Measurements from ENCODE around the gene PDE4B. TPM values are rescaled to one million over a fixed set of nuclear protein-coding genes. Genes with fewer than 3 reads are reported as not detected.

The PDE4B gene
- total and polyA plus RNA-seq, 2 of the 13 experiments (the other 11 are each of a cell fraction or from before 2014, with no cell fraction given) = not detected

- intact Hi-C loops (cut with micrococcal nuclease; ENCODE audit: unreplicated experiment) = no loop called here
- Histone ChIP-seq H3K4me3 (replicated peaks in 1 of 3; ENCODE audit: insufficient read depth in 1 of 3, low read depth in 2 of 3, low read length in 3 of 3) (no peak overlapping the region), H3K9me3 (ENCODE audit: low read length) (no peaks in the 10 kb centered on the region), H3K4me2 (ENCODE audit: low read depth, low read length) (no peak overlapping the region), H2AFZ (ENCODE audit: low read length) (no peak overlapping the region), H3K79me2 (ENCODE audit: insufficient read depth, low read length) (no peaks in the 10 kb centered on the region), H3K27ac (ENCODE audit: extremely low read length, insufficient read depth, low read length) (no peak overlapping the region), H3K9ac (ENCODE audit: insufficient read depth, low read depth, low read length) (no peak overlapping the region), H3K36me3 (replicated peaks in 1 of 2; ENCODE audit: control insufficient read depth in 1 of 2, insufficient read depth in 2 of 2, low read length in 2 of 2) (no peaks in the 10 kb centered on the region), H4K20me1 (ENCODE audit: insufficient read depth, low read length) (no peaks in the 10 kb centered on the region), H3K27me3 (ENCODE audit: control insufficient read depth in 1 of 2, insufficient read depth in 2 of 2, low read length in 2 of 2) (no peaks in the 10 kb centered on the region), H3K4me1 (ENCODE audit: insufficient read depth, low read length) (no peaks in the 10 kb centered on the region)
- in situ Hi-C loops (cut with HindIII; ENCODE audit: extremely low pct_ligation_motif_present, low pct_unique_long_range_greater_than_20kb) = no loop called here
- no peak for FAIRE-seq
- BruUV-seq (replicated peaks) = no TSS peak
- ChIA-PET CTCF (ENCODE audit: low intra/inter-chr PET ratio, low total read pairs) (no interaction called here), POLR2A (no interaction called here)
- WGBS (ENCODE audit: low lambda C conversion rate) = 0% methylated on average over 1 of the region's 1 CpG
- DNase-seq (ENCODE audit: low spot score) = no peak
- ATAC-seq = no peak
- TF ChIP-seq NBN (conservative IDR thresholded peaks at IDR 0.05) = no peak
- no peak for TF ChIP-seq ATF1 (CRISPR knock-in tag; IDR thresholded peaks at IDR 0.05)
- no peak for TF ChIP-seq E2F2 (CRISPR knock-in tag; IDR thresholded peaks at IDR 0.05; ENCODE audit: borderline replicate concordance)
- no peak for TF ChIP-seq ZNF589 (CRISPR knock-in tag; conservative IDR thresholded peaks at IDR 0.05)
- no peak for TF ChIP-seq SNRNP70 (IDR thresholded peaks at IDR 0.05; ENCODE audit: low read depth, low read length)
- no peak for TF ChIP-seq YEATS2 (CRISPR knock-in tag; IDR thresholded peaks at IDR 0.05; ENCODE audit: borderline replicate concordance)
- TF ChIP-seq ZNF138 (CRISPR knock-in tag; IDR thresholded peaks at IDR 0.05; ENCODE audit: low read depth) = no peak
- TF ChIP-seq CCAR2 (optimal IDR thresholded peaks at IDR 0.05; ENCODE audit: low read depth, low read length) = no peak
- TF ChIP-seq NR0B2 (CRISPR knock-in tag; IDR thresholded peaks at IDR 0.05) = no peak
- no peak for TF ChIP-seq ZNF773 (CRISPR knock-in tag; IDR thresholded peaks at IDR 0.05; ENCODE audit: borderline replicate concordance)
- no peak for TF ChIP-seq KIAA2018 (CRISPR knock-in tag; IDR thresholded peaks at IDR 0.05; ENCODE audit: borderline replicate concordance)
- no peak for TF ChIP-seq ZNF333 (CRISPR knock-in tag; IDR thresholded peaks at IDR 0.05; ENCODE audit: borderline replicate concordance)
- no peak for TF ChIP-seq ATF7 (IDR thresholded peaks at IDR 0.05)
- TF ChIP-seq ATF7 (CRISPR knock-in tag; IDR thresholded peaks at IDR 0.05) = no peak
Measured at GRCh38 chr1:66160719-66161118, 368.0 kb downstream of the PDE4B start.

Data from HepG2 (cell line).